OCI-LY7 (cell line): ENCODE measurements around the gene GPR156. TPM values are rescaled to one million over a fixed set of nuclear protein-coding genes. Genes with fewer than 3 reads are reported as not detected.

Experiments
- BruUV-seq: library from RNA; stranded (reverse); fragments of 400-500 nt; replicated peaks from 2 replicates; lab custom pipeline; 2021; lab: Mats Ljungman, UMichigan
- CTCF ChIA-PET: fragments of 300-600 bp; sonication (Branson Sonifier 250); formaldehyde crosslinking; loops from one replicate; lab custom pipeline; 2022; ENCODE audit warnings: antibody characterized with exemption; ENCODE audit not compliant: unreplicated experiment; lab: Charles Lee
- POLR2A ChIA-PET: fragments of 300-600 bp; sonication (Branson Sonifier 250); formaldehyde crosslinking; loops from one replicate; lab custom pipeline; 2022; ENCODE audit warnings: antibody characterized with exemption; lab: Charles Lee
- DNase-seq: peaks from one replicate; pipeline ENCODE4 v3.0.0-alpha.2; 2015; ENCODE audit warnings: low spot score
- H2AFZ ChIP-seq: fragments of 200-600 bp; sonication (generic), shearing (Covaris generic); 2 replicates; pipeline ENCODE4 v1.6.1; 2014; ENCODE audit warnings: mild to moderate bottlenecking, antibody characterized with exemption, low read length, moderate library complexity
- H3K27ac ChIP-seq: fragments of 200-600 bp; sonication (generic); 2 replicates; pipeline ENCODE4 v1.5.1; 2014; ENCODE audit warnings: mixed run types, low read depth, mild to moderate bottlenecking, moderate library complexity, low read length, inconsistent platforms; ENCODE audit not compliant: poor library complexity, severe bottlenecking
- H3K36me3 ChIP-seq: fragments of 200-600 bp; sonication (generic); 2 replicates; pipeline ENCODE4 v1.6.1; 2014; ENCODE audit warnings: mild to moderate bottlenecking, antibody characterized with exemption, low read length, moderate library complexity, mixed read lengths; ENCODE audit not compliant: insufficient read depth
- H3K4me1 ChIP-seq: fragments of 200-600 bp; sonication (generic); 2 replicates; pipeline ENCODE4 v1.5.1; 2014; ENCODE audit warnings: mild to moderate bottlenecking, low read length; ENCODE audit not compliant: insufficient read depth, poor library complexity, severe bottlenecking
- H3K4me2 ChIP-seq: fragments of 200-600 bp; sonication (generic); 2 replicates; pipeline ENCODE4 v1.6.1; 2014; ENCODE audit warnings: mild to moderate bottlenecking, low read length
- H3K4me3 ChIP-seq: fragments of 200-600 bp; sonication (generic); 2 replicates; pipeline ENCODE4 v1.5.1; 2014; ENCODE audit warnings: mild to moderate bottlenecking, low read depth, low read length; ENCODE audit not compliant: poor library complexity, severe bottlenecking
- H3K79me2 ChIP-seq: fragments of 200-600 bp; sonication (generic); 2 replicates; pipeline ENCODE4 v1.6.1; 2016; ENCODE audit warnings: low read depth, mild to moderate bottlenecking, low read length, moderate library complexity, mixed read lengths; ENCODE audit not compliant: insufficient read depth
- H3K9me2 ChIP-seq: fragments of 200-600 bp; sonication (generic); 2 replicates; pipeline ENCODE4 v1.6.1; 2016; ENCODE audit warnings: mild to moderate bottlenecking, low read length, mixed read lengths; ENCODE audit not compliant: insufficient read depth
- H3K9me3 ChIP-seq: fragments of 200-600 bp; sonication (generic); 2 replicates; pipeline ENCODE4 v1.6.1; 2014; ENCODE audit warnings: mild to moderate bottlenecking, mixed run types, low read length, mixed read lengths
- H4K20me1 ChIP-seq: fragments of 200-600 bp; sonication (generic); 2 replicates; pipeline ENCODE4 v1.6.1; 2014; ENCODE audit warnings: mild to moderate bottlenecking, antibody characterized with exemption, low read length, moderate library complexity, mixed read lengths; ENCODE audit not compliant: insufficient read depth
- EZH2phosphoT487 ChIP-seq: fragments of 200-600 bp; sonication (generic); IDR thresholded peaks from 2 replicates; pipeline ENCODE4 v1.6.1; 2018; ENCODE audit warnings: low read depth, borderline replicate concordance, mild to moderate bottlenecking, mixed run types, antibody characterized with exemption, low read length, moderate library complexity, mixed read lengths
- intact Hi-C: fragments of 100-400 bp; cut with micrococcal nuclease; formaldehyde crosslinking; loops from one replicate; pipeline ENCODE4 v1.10.0; 2022; ENCODE audit not compliant: unreplicated experiment
- total RNA-seq, 2 experiments: library from RNA; depleted of rRNA in 1 of 2; stranded (reverse); fragments of >200 nt in 1 of 2; shearing (Covaris generic) in 1 of 2; gene quantifications; 2 replicates each; pipeline ENCODE4 v1.2.3, GENCODE V29; 2014 to 2022
- TF ChIP-seq, protein P1 (sequence below): fragments of 200-600 bp; sonication (generic); conservative IDR thresholded peaks from 2 replicates; pipeline ENCODE4 v1.5.1; 2014; ENCODE audit warnings: mild to moderate bottlenecking, antibody characterized with exemption, low read length, moderate library complexity, mixed read lengths

GPR156 gene
- total RNA-seq, 2 experiments from 2014 or later = 0.03 to 0.13 TPM

DNA sequence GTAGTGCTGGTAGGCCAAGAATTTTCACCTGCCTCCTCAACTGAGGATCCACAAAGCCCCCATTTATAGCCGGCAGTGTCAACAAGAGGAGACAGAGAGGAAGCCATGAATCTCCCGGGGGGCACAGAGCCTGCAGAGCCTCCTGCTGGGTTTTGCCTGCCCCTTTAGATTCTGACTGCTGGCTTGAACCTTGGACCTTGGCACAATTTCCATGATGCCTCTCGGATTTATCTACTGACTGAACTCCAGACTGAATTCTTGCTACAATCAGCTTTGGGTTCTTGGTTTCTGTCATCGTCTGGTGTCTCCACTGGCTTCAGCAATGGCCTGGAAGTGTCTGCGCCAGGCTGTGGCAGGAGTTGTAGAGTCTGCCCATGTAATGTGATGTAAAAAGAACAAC lies 80.7 kb downstream of the GPR156 start:
- no peaks in the 10 kb centered on the region for H3K9me3 ChIP-seq
- no peaks in the 10 kb centered on the region for H4K20me1 ChIP-seq
- no peaks in the 10 kb centered on the region for H3K79me2 ChIP-seq
- intact Hi-C loops = no loop called here
- no peak for DNase-seq
- BruUV-seq = no TSS peak
- TF ChIP-seq EZH2phosphoT487 = no peak
- TF ChIP-seq, protein P1, sequence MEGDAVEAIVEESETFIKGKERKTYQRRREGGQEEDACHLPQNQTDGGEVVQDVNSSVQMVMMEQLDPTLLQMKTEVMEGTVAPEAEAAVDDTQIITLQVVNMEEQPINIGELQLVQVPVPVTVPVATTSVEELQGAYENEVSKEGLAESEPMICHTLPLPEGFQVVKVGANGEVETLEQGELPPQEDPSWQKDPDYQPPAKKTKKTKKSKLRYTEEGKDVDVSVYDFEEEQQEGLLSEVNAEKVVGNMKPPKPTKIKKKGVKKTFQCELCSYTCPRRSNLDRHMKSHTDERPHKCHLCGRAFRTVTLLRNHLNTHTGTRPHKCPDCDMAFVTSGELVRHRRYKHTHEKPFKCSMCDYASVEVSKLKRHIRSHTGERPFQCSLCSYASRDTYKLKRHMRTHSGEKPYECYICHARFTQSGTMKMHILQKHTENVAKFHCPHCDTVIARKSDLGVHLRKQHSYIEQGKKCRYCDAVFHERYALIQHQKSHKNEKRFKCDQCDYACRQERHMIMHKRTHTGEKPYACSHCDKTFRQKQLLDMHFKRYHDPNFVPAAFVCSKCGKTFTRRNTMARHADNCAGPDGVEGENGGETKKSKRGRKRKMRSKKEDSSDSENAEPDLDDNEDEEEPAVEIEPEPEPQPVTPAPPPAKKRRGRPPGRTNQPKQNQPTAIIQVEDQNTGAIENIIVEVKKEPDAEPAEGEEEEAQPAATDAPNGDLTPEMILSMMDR = no peak
- no peak overlapping the region for H3K27ac ChIP-seq
- no peak overlapping the region for H3K4me2 ChIP-seq
- no peaks in the 10 kb centered on the region for H3K9me2 ChIP-seq
- no peak overlapping the region for H3K4me3 ChIP-seq
- no peaks in the 10 kb centered on the region for H3K4me1 ChIP-seq
- no peak overlapping the region for H2AFZ ChIP-seq
- CTCF ChIA-PET = no interaction called here
- no peaks in the 10 kb centered on the region for H3K36me3 ChIP-seq
- POLR2A ChIA-PET = no interaction called here

DNA sequence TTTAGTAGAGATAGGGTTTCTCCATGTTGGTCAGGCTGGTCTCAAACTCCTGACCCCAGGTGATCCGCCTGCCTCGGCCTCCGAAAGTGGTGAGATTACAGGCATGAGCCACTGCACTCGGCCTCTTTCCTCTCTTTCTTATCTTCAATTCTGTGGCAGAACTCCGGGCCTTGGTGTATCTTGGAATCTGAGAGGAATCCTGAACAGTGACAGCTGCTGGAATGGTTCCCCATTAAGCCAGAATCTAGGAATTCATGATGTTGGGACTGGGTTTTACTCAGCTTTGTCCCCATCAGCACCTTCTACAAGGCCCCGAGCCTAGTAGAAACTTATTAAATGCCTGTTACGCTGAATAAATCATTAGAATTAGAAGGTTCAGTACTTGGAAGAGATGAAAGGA lies 81.4 kb downstream of the GPR156 start:
- ChIA-PET CTCF (no interaction called here), POLR2A (no interaction called here)
- H3K4me1 ChIP-seq = no peaks in the 10 kb centered on the region
- H3K9me2 ChIP-seq = no peaks in the 10 kb centered on the region
- H3K4me3 ChIP-seq = no peak overlapping the region
- no peaks in the 10 kb centered on the region for H3K79me2 ChIP-seq
- H4K20me1 ChIP-seq = no peaks in the 10 kb centered on the region
- no peak overlapping the region for H2AFZ ChIP-seq
- BruUV-seq = no TSS peak
- no peaks in the 10 kb centered on the region for H3K36me3 ChIP-seq
- intact Hi-C loops = no loop called here
- H3K27ac ChIP-seq = no peak overlapping the region
- no peak for DNase-seq
- no peak for TF ChIP-seq EZH2phosphoT487
- TF ChIP-seq, protein P1 = no peak
- H3K9me3 ChIP-seq = no peaks in the 10 kb centered on the region
- no peak overlapping the region for H3K4me2 ChIP-seq

DNA sequence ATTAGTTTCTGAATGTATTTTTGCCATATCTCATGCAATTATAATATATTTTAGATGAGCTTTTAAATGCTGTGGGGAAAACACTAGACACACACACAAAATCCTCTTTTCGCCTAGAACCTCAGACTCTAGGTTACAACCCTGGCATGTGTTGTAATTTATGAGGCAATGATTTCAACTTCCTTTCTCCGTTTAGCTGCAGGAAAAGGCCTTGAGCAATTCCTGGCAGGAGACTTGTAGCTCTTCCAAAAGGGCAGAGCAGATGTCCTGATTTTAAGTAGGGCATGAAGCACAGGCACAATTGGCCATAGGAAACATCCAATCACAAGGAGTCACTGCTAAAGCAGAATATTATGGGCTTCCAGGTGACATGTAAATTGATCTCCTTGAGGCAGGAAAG lies 82.0 kb downstream of the GPR156 start:
- Histone ChIP-seq H3K4me2 (no peak overlapping the region), H4K20me1 (no peaks in the 10 kb centered on the region), H3K79me2 (no peaks in the 10 kb centered on the region), H3K36me3 (no peaks in the 10 kb centered on the region), H2AFZ (no peak overlapping the region), H3K4me3 (no peak overlapping the region), H3K9me2 (no peaks in the 10 kb centered on the region), H3K9me3 (no peaks in the 10 kb centered on the region), H3K4me1 (no peaks in the 10 kb centered on the region), H3K27ac (no peak overlapping the region)
- TF ChIP-seq EZH2phosphoT487 = no peak
- TF ChIP-seq, protein P1 = no peak
- POLR2A ChIA-PET = no interaction called here
- intact Hi-C loops = no loop called here
- no TSS peak for BruUV-seq
- DNase-seq = no peak
- CTCF ChIA-PET = no interaction called here
